Suprapubic skin (tissue), 4 donors: Measurements from ENCODE around the gene INTS12. TPM values are rescaled to one million over a fixed set of nuclear protein-coding genes. Genes with fewer than 3 reads are reported as not detected.

Experiments used
- DNase-seq, 2 donors: peaks; one replicate each; pipeline ENCODE4 v3.0.0-alpha.2; 2019; ENCODE audit warnings: low spot score in 2 of 2
- H3K27ac ChIP-seq: fragments of 200-600 bp; sonication (generic); one replicate; pipeline ENCODE4 v1.5.1; 2019
- H3K27me3 ChIP-seq: fragments of 200-600 bp; sonication (generic); one replicate; pipeline ENCODE4 v1.5.1; 2019
- H3K36me3 ChIP-seq: fragments of 200-600 bp; sonication (generic); one replicate; pipeline ENCODE4 v1.5.1; 2019
- H3K4me1 ChIP-seq: fragments of 200-600 bp; sonication (generic); one replicate; pipeline ENCODE4 v1.5.1; 2019
- H3K4me3 ChIP-seq: fragments of 200-600 bp; sonication (generic); one replicate; pipeline ENCODE4 v1.5.1; 2019; ENCODE audit warnings: mild to moderate bottlenecking
- H3K9me3 ChIP-seq: fragments of 200-600 bp; sonication (generic); one replicate; pipeline ENCODE4 v1.5.1; 2019
- EP300 ChIP-seq: sonication (generic); formaldehyde crosslinking; IDR thresholded peaks from one replicate; pipeline ENCODE4 v1.6.1; 2017; ENCODE audit warnings: antibody characterized with exemption
- POLR2A ChIP-seq, 2 donors: fragments of 450-650 bp; IDR thresholded peaks; one replicate each; pipeline ENCODE4 v1.6.1; 2017; ENCODE audit warnings: antibody characterized with exemption in 2 of 2, mild to moderate bottlenecking in 2 of 2, moderate library complexity in 2 of 2
- POLR2AphosphoS5 ChIP-seq, 3 donors: sonication (generic); formaldehyde crosslinking; IDR thresholded peaks; one replicate each; pipeline ENCODE4 v1.6.1; 2017; ENCODE audit warnings: antibody characterized with exemption in 3 of 3
- WGBS: methylation state at CpG from one replicate; pipeline ENCODE4 v1.1.5; 2018; 5-methylcytosine and 5-hydroxymethylcytosine counted together
- total RNA-seq, 4 donors: library from RNA; depleted of rRNA; stranded (reverse); fragments of >200 nt; gene quantifications; one replicate each; pipeline ENCODE4 v1.1.0, GENCODE V29; 2016
- TF ChIP-seq, protein P1 (sequence below), 2 donors: fragments of 200-600 bp in 1 of 2; fragments of 450-650 bp in 1 of 2; sonication (generic) in 1 of 2; IDR thresholded peaks; one replicate each; pipeline ENCODE4 v1.5.1; 2016 to 2019; ENCODE audit warnings: antibody characterized with exemption in 2 of 2, mild to moderate bottlenecking in 1 of 2, moderate library complexity in 1 of 2

The INTS12 gene, protein sequence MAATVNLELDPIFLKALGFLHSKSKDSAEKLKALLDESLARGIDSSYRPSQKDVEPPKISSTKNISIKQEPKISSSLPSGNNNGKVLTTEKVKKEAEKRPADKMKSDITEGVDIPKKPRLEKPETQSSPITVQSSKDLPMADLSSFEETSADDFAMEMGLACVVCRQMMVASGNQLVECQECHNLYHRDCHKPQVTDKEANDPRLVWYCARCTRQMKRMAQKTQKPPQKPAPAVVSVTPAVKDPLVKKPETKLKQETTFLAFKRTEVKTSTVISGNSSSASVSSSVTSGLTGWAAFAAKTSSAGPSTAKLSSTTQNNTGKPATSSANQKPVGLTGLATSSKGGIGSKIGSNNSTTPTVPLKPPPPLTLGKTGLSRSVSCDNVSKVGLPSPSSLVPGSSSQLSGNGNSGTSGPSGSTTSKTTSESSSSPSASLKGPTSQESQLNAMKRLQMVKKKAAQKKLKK
- 10 to 100 TPM; 12.6 to 29.5 (median 23.0) TPM for total RNA-seq

DNA sequence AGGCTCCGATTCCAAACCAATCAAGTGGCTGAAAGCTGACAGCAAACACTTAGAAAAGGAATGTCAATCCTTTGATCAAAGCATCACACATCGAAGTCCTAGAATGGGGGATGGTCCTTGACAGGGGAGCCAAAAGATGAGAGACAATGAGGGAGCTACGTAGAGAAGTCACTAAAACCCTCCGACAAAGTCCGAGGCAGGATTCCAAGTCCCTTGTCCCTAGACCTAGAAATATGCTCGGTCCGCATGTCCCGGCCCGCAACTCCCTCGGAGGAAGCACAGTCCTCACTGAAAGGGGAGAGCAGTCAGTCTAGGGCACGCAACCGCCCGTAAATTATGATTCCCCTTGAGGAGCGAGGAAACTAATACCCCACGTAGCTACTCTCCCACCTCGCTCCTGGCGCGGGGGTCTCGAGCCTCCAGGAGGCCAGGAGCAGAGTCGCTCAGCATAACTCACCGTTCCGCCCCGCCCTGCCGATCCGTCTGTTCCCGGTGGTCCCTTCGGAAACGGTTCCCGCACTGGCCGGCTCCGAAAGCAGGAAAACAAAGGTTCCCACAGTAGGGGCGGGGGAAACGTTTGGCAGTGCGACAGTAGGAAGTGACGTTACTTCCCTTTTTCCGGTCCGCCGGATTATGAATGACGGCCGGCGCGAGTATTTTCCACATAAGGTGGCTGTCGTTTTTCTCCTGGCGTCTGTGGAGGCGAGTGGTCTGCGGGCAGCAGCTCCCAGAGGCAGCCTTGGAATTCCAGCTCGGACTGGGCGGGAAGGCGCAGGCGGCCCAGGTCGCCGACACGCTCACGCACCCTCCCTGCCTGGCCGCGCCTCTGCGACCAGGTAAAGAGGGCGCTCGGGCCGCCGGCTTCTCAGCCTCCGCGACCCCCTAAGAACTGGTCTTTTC, at the start of gene INTS12, which contains the start of gene GSTCD:
TSS of gene INTS12 (minus strand) at position 509 of the 900 bp plus-strand sequence. CDS start 8,684 bp downstream, outside the sequence.
TSS of gene GSTCD (plus strand) at position 604 of the 900 bp plus-strand sequence. CDS start 8,830 bp downstream, outside the sequence.
- TF ChIP-seq POLR2AphosphoS5 (IDR thresholded peaks at IDR 0.05) (peak; percentile 47 to 99 (median 83)), EP300 (no peak), POLR2A (IDR thresholded peaks at IDR 0.05) (peak in 1 of 2 donors; percentile 54)
- TF ChIP-seq, protein P1, sequence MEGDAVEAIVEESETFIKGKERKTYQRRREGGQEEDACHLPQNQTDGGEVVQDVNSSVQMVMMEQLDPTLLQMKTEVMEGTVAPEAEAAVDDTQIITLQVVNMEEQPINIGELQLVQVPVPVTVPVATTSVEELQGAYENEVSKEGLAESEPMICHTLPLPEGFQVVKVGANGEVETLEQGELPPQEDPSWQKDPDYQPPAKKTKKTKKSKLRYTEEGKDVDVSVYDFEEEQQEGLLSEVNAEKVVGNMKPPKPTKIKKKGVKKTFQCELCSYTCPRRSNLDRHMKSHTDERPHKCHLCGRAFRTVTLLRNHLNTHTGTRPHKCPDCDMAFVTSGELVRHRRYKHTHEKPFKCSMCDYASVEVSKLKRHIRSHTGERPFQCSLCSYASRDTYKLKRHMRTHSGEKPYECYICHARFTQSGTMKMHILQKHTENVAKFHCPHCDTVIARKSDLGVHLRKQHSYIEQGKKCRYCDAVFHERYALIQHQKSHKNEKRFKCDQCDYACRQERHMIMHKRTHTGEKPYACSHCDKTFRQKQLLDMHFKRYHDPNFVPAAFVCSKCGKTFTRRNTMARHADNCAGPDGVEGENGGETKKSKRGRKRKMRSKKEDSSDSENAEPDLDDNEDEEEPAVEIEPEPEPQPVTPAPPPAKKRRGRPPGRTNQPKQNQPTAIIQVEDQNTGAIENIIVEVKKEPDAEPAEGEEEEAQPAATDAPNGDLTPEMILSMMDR (IDR thresholded peaks at IDR 0.05), result no peak
- WGBS, result under 1% methylated on average over 27 of the region's 63 CpGs
- no peaks in the 10 kb centered on the region for H3K9me3 ChIP-seq
- H3K27ac ChIP-seq, result peak within 1 kb of the TSS; percentile 68
- peak within 1 kb of the TSS; percentile 77 for H3K4me3 ChIP-seq
- peaks cover 25% of the 10 kb centered on the region for H3K4me1 ChIP-seq
- no peaks in the 10 kb centered on the region for H3K36me3 ChIP-seq
- H3K27me3 ChIP-seq, result no peaks in the 10 kb centered on the region
- peak; percentile 95 for DNase-seq

DNA sequence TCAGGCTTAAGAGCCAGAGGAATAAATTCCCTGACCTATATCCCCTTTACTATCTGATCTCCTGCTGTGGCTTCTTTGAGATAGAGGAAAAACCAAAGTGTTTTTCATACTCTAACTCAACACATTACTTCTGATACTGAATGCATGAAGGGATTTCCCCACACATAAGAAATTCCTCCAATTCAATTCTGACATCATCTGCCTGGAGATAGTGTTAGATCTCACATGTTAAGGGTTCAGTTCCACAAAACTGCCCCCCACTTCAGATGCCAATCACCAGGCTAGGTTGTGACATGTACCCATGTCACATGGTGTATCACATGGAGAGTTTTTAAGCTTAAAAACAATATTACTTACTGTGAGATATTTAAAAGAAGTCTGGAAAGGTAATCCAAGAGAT, 46.9 kb upstream of the INTS12 start:
- no peak for TF ChIP-seq POLR2A (IDR thresholded peaks at IDR 0.05)
- no peak for TF ChIP-seq EP300
- no peak for TF ChIP-seq POLR2AphosphoS5 (IDR thresholded peaks at IDR 0.05)
- TF ChIP-seq, protein P1 (IDR thresholded peaks at IDR 0.05), result no peak
- no peaks in the 10 kb centered on the region for H3K4me1 ChIP-seq
- no peaks in the 10 kb centered on the region for H3K9me3 ChIP-seq
- DNase-seq, result no peak
- no peaks in the 10 kb centered on the region for H3K36me3 ChIP-seq
- no peak overlapping the region for H3K27ac ChIP-seq
- H3K27me3 ChIP-seq, result no peaks in the 10 kb centered on the region
- no peak overlapping the region for H3K4me3 ChIP-seq

DNA sequence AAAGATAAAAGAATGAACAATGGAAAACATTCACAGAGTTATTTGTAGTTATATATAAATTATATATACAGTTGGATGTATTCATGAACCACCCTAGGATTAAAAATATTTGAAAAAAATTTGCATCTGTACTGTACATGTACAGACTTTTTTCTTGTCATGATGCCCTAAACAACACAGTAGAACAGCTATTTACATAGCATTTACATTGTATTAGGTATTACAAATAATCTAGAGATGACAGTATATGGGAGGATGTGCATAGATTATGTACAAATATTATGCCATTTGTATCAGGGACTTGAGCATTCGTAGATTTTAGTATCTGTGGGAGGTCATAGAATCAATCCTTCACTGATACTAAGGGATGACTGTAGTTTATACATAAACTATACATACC, 44.9 kb upstream of the INTS12 start:
- TF ChIP-seq POLR2AphosphoS5 (IDR thresholded peaks at IDR 0.05) (no peak), POLR2A (IDR thresholded peaks at IDR 0.05) (no peak), EP300 (no peak)
- TF ChIP-seq, protein P1 (IDR thresholded peaks at IDR 0.05), result no peak
- Histone ChIP-seq H3K36me3 (no peaks in the 10 kb centered on the region), H3K4me1 (no peaks in the 10 kb centered on the region), H3K27me3 (no peaks in the 10 kb centered on the region), H3K4me3 (no peak overlapping the region), H3K9me3 (no peaks in the 10 kb centered on the region), H3K27ac (no peak overlapping the region)
- no peak for DNase-seq
- WGBS, result 90% methylated on average over 1 of the region's 1 CpG

DNA sequence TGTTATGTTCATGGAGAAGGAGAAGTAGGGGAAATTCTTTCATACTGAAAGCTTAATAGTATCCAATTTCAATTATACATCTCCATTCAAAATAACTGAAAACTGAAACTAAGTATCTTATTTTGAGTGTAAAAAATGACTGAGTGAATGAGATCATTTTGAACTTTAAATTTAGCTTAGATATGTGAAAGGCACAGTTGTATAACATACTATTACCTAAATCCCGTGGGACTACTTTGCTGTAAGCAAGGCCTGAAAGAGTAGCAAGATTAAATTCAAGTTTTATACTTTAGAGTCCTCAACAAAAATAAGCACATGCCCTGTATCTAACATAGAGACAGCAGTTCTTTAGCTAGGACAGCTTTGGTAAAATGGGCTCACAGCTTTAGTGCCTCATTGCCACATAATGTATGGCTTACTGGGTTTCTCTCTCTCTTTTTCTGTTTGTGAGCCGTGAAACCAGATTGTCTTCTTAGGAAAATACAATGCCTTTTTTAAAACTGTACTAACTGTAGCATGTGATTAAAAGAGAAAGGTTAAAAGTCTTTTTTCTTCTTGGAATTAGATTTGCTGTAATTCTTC, 43.3 kb upstream of the INTS12 start:
- H3K36me3 ChIP-seq, result no peaks in the 10 kb centered on the region
- H3K27ac ChIP-seq, result no peak overlapping the region
- no peaks in the 10 kb centered on the region for H3K4me1 ChIP-seq
- no peak for DNase-seq
- no peaks in the 10 kb centered on the region for H3K9me3 ChIP-seq
- no peaks in the 10 kb centered on the region for H3K27me3 ChIP-seq
- 45% methylated on average over 2 of the region's 2 CpGs for WGBS
- no peak for TF ChIP-seq EP300
- no peak for TF ChIP-seq POLR2A (IDR thresholded peaks at IDR 0.05)
- TF ChIP-seq, protein P1 (IDR thresholded peaks at IDR 0.05), result no peak
- no peak for TF ChIP-seq POLR2AphosphoS5 (IDR thresholded peaks at IDR 0.05)
- no peak overlapping the region for H3K4me3 ChIP-seq
